T-helper 2 cell (primary cell): Measurements from ENCODE around the gene FLT1.
A peak's percentile ranks its signal among the peaks of the same experiment; 100 is the strongest.

Experiments used
- DNase-seq, 5 experiments: peaks; one replicate each; pipeline versions ENCODE4 v3.0.0 to v3.0.0-alpha.2; 2012 to 2022

The FLT1 gene

DNA sequence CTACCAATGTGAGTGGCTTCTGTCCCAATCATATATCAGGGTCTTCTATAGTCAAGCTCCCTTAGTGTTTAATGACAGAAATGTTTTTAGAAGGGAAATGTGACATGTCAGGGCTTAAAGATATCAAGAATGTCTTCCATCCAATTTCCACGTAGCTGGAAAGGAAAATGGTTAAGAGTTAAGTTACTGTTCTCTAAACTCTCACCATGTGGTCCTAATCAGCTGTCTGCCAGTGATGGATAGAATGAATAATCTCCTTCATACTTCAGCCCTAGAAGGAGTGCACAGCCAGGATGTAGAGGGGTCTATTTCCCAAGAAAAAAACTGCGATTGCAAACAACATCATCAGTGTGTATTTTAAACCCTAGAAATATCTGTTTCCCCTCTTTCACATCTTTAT is 36.3 kb downstream of the FLT1 start:
- no peak for DNase-seq

DNA sequence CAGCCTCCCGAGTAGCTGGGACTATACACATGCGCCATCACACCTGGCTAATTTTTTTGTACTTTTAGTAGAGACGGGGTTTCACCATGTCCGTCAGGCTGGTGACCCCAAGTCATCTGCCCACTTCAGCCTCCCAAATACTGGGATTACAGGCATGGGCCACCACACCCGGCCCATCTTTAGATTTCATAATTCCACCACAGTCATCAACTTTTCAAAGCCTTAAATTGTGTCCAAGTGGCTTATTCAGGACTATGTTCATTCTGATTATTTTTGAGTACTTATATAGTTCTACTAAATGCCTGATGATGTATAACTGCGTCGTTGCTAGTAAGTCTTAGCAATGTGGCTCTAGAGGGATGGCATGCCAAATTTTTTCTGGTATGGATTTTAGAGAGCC is 36.9 kb downstream of the FLT1 start:
- DNase-seq: no peak

DNA sequence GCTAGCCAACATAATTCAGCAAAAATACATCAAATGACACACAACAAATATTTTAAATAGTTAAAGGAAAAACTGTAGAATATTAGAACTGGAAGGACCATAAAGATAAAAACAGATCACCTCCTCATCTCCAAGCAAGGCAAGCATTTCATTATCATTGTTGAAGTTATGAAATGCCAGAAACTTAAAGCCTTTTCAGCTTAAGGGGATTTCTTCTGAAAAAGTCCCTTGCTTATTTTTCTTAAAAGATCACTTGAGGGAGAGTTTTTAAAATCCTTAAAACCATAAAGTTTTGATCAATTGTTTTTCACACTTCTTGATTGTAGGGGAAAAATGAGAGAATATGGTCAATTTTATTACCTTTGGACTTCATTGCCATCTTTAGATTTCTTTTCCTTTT is 37.4 kb downstream of the FLT1 start:
- DNase-seq: no peak

DNA sequence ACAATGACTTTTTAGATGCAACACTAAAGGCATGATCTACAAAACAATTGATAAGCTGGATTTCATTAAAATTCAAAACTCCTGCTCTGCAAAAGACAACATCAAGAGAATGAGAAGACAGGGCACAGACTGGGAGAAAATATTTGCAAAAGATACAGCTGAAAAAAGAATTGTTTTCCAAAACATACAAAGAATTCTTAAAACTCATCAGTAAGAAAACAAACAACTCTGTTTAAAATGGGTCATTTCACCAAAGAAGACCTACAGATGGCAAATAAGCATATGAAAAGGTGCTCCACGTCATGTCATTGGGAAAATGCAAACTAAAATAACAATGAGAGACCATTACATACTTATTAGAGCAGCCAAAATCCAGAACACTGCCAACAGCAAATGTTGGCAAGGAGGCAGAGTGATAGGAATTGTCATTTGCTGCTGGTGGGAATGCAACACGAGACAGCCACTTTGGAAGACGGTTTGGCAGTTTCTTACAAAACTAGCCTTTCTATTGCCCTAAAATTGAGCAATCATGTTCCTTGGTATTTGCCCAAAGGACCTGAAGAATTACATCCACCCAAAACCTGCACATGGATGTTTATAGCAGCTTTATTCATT is 39.2 kb downstream of the FLT1 start:
- DNase-seq: no peak

DNA sequence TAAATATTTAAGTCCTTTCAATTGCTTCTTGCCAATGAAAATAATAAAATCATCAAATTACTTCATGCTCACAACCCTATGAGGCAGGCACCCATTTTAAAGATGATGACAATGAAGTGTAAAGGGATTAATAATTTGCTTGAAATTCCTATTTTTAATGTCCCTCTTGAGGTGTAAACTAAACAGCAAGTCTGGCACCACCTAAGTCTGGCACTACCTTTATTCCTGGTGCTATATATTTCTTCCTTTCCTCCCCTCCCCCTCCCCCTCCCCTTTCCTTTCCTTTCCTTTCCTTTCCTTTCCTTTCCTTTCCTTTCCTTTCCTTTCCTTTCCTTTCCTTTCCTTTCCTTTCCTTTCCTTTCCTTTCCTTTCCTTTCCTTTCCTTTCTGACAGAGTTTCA is 42.2 kb downstream of the FLT1 start:
- no peak for DNase-seq

DNA sequence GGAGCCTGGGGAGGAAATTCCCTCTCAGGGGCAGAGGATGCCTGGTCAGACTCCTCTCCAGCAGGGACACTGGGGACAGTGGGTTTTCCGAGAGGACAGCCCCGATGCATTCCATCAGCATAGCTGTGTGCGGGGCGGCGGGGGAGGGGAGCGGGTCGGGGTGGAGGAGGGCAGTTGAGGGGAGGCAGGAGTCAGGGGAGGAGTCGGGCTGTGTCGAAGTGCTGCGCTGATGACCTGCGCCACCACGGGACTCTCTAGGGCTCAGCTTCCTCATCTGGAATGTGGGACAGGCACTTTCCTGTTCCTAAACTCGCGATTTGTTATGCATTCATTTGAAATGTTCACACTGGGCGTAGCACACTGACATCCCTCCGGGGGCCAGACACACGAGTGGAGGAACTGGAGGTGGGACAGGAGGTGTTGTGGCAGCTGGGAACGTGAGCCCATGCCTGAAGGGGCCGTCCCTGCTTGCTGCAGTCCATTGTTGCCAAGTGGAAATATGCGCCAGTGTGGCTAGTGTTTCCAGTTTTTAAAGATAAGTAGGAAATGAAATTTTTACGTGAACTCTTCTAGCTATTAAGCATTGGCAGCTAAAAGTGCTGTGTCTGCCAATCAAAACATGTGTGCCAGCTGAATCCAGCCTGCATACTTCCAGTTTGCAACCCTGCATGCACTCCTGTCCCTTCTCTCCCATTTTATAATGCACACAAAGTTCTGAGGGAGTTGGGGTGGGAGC is 43.3 kb downstream of the FLT1 start:
- no peak for DNase-seq

DNA sequence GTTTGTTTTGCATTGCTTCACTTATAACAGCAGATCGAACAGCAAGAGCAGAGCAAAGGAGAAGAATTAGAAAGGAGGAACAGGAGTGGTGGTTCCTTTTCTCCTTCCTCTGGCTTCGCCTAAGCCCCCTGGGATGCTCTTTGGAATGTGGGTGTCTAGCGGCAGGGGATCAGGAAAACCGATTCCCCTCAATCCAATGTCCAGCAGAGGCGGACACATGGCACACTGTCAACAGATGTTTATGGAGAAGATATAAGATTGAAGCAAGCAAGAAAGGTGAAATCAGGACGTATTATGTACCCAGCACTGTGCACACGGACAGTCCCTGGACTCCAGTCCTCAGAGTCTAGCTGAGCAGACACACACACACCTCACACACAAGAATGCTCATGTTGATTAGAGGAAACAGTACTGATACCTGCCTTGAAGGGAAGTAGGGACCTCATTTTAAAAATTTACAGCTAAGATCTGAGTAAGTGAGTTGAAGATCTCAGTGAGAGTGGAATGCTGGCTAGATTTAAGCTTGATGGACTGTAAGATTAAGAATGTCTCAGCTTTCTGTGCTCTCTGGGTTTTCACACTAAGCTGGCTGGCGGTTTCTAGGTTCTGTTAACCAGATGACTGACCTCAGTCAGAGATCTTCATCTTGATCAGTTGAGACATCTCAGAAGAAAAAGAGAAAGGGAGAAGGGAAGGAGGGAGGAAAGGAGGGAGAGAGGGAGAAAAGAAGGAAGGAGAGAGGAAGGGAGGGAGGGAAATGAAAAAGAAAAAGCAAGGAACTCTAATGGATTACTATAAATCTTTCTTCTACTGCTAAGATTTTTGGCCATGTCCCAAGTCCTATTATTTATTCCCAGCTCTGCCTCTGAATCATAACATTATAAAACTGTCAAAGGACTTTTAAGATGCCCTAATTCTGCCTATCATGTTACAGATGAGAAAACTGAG is 44.8 kb downstream of the FLT1 start:
- DNase-seq: peak in 1 of 5 experiments; percentile 4

DNA sequence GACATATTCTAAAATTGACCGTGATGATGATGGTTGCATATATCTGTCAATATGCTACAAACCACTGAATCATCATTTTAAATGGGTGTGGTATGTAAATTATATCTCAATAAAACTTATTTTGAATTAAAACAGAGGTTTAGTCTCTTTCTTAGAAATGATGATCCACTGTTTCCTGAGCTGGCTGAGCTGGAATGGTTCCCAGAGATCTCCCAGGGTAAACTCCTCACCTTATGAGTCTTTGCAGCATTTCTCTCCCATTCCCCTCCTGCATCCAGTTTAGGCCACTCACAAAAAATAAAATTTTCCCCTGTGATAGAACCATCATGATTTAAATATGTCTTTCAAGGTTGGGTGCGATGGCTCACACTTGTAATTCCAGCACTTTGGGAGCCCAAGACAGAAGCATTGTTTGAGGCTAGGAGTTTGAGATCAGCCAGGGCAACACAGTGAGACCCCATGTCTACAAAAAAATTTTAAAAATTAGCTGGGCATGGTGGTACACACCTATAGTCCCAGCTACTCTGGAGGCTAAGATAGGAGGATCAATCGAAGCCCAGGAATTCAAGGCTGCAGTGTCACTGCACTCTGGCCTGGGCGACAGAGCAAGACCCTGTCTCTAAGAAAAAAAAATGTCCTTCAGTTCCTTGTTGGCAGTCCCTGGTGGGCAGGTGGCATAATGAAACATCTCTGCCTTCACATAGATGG is 46.1 kb downstream of the FLT1 start:
- DNase-seq: no peak

DNA sequence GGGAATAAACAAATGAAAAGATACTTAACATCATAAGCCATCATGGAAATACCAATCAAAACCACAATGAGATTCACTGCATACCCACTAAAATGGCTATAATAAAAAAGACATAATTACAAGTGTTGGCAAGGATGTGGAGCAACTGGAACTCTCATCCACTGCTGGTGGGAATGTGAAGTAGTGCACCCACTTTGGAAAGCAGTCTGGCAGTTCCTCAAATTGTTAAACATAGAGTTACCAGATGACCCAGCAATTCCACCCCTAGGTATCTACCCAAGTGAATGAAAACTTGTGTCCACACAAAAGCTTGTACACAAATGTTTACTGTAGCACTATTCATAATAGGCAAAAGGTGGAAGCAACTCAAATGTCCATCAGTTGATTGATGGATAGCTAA is 46.9 kb downstream of the FLT1 start:
- DNase-seq: no peak

DNA sequence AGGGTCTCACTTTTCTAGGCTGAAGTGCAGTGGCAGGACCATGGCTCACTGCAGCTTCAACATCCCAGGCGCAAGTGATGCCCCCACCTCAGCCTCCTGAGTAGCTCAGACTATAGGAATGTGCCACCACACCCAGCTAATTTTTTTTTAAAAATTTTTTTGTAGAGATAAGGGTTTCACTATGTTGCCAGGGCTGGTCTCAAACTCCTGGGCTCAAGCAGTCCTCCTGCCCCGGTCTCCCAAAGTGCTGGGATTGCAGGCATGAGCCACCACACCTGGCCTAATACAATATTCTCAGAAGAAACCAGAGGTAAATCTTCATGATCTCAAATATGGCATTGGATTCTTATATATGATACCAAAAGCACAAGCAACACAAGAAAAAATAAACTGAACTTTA is 47.7 kb downstream of the FLT1 start:
- DNase-seq: no peak

DNA sequence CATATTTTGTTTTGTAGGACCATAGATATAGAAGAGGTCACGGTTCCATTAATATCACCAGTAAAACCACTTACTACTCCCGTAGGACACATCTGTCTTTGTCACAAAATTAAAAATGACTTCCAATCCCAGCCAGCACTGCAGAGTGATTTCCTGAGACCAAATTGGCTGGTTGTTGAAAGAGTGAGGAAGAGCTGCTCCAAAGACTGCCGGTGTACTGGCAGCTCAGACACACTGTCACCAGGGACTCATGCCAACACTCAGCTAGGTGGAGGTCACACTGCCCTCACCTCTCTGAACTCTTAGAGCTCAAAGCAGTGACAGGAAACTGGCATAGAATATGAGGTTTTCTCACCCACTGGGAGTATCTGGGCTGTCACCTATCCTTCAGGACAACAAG is 52.1 kb downstream of the FLT1 start:
- DNase-seq: no peak

DNA sequence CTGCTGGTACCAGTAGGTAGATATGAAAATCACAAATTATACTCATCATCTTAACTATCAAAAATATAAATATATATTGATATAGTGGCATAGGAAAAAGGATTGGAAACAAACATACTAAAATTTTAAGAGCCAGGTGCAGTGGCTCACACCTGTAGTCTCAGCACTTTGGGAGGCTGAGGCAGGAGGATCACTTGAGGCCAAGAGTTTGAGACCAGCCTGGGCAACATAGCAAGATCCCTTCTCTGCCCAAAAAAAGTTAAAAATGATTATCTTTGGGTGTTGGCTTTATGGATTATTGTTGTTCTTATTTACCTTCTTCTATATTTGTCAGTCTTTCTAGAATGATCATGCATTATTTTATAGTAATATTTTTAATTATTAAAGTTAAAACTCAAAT is 53.4 kb downstream of the FLT1 start:
- DNase-seq: no peak

DNA sequence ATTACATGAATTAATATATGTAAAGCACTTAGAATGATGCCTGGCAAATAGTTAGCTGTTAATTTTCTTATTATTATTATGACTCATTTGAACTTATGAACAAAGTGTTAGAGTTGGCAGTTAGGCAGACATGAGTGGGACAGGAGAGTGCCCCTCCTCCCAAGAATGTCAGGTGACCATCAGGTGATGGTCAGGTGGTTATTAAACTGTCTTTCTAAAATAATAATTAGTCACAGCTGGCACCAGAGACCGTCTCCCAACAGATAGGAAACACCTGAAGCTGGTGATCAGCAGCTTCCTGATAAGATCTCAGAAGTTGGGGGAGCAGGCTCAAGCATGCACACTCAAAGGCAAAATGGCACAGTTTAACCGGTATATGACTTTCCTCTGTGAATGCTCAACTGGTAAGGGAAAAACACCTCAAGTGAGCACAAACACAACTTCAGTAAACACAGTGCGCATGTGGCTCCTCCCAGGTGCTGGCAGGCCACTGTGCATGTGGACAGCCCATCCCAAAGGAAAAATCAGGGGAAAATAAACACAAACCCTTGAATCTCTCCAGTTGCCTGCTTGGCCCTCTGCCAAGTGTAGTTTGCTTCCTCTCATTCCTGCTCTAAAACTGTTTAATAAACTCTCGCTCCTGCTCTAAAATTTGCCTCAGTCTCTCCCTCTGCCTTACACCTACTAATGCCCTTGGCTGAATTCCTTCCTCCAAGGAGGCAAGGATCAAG is 54.0 kb downstream of the FLT1 start:
- peak in 1 of 5 experiments; percentile 25 for DNase-seq

DNA sequence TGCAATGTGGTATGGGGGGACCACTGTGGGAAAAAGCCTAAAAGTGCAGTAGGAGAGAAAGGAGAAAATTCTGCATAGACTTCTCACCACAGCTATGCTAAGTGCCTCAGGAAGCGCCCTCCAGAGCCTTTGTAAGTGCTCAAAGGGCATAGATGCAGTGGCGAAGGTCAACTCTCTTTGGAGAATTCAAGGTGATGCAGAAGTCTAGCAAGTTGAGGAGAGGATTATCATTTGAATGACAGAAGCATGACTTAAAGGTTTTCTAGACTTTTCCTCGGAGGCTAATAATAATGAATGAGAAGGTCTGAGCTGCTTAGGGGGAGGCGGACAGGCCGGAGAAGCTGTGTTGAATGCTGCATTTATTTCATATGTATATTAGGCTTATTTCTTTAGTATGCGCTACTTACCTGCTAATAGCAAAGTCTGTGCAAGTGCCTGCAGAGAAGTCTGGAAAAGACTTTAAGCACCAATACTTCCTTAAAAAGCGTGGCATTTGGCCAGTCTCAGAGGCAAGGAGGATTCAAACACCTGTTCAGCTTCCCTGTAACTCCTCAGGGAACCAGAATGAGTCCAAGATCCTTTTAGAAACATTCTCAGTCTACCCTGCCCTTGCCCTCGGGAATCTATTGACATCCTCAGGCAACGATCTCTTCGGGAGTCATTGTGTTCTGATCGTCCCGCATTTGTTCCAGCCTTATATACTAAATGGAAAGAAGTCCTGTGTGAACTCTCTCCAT is 56.2 kb downstream of the FLT1 start:
- DNase-seq: no peak

DNA sequence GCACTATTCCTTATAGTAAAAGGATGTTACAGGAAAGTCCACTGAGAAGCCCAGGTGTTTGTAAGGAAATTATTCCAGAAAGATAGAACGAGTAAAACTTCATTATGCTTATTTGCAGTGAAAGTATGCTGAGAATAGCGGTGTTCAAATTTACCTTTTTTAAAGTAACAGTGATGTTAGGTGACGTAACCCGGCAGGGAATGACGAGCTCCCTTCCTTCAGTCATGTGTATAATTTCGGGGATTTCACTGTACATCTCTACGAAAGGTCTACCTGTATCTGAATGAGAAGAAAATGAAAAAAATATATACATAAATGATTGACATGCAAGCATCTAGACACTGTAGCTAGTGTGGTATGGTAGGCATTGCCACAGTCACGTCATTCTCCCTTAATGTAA is 56.9 kb downstream of the FLT1 start:
- no peak for DNase-seq

DNA sequence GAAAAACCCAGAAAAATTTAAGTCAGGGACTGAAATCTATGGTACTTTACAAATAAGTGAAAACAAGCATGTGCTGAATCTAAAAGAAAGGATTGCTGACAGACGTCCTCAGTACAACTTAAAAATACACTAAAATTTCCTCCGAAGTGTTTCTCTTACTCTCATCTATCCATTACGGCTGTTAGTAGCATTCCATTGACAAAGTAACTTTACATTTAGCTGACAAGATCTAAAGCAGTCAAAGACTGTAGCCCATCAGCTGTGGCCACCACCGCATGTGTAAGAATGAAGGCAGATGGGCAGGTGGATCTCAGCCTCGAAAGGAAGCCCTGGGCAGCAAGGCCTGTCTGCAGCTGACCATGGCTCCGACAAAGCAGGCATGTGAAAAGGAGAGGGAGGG is 59.0 kb downstream of the FLT1 start:
- no peak for DNase-seq

DNA sequence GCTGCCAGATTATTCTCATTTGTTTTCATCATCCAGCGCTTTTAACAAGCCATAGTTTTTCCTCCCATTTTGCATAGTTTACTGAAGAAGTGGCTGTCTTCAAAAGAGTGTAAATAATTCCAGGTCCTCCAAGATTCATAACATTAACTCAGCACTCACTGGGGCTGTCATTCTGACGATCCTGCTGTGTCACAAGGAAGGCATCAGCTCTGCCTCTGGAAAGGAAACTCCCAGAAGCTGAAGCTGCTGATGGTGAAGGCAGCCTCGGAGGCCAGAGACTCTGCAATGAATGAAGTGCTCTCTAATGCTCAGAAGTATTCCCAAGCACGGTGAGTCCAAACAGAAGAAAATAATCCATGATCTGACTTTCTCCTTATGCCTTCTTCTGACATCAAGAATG is 60.0 kb downstream of the FLT1 start:
- DNase-seq: no peak

DNA sequence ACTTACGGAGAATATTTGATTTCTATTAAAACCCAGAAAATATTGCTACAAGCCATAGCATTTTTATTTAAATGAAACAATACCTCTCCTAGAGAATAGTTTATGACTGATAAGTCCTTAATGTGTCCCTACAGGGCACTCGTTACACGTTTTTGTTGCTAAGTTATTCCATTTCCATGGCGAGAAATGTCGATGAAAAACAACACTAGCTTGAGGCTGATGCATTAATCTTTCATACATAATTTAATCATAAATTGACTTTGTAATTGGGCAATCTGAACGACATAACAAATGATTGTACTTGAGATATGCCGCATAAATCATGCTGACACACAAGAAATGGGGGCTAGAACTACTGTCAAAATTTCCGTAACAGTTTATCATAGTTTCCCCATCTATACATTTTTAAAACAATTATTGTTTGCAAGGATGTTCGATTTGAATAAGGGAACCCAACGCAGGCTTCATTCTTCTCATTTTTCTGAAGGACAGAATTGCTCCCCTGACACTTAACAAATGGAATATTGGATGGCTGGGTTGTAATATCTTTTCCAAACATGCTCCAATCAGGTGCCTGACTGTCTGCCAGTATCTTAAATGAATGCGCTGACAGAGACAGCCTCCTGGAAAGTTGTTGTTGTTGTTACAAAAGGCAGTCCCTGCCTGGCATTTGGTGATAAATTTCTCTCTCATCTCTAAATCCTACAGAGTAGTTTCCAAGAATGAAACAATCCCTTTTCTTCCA is 61.9 kb downstream of the FLT1 start:
- DNase-seq: no peak

DNA sequence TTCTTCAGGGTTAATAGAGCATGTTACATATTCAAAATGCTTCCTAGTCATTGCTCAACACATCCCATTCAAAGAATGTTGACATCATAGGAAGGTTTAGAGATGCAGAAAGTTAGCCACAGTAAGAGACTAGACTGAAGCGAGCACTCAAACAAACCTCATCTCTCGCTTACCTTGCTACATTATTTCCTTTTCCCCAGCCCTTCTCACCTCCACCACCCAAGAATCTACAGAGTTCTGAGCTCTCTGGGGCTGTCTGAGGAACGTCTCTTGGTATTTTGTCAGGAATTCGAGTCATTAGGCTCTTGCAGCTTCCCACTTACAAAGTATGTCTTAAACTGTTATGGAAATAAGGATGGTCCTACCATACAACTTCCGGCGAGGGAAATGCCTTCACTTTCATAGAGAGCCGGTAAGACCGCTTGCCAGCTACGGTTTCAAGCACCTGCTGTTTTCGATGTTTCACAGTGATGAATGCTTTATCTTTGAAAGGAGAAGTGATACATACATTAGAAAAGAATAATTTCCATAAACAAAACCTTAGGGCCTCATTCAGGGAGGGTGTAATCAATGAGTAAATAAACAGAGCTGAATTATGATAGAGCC is 65.1 kb downstream of the FLT1 start:
- DNase-seq: no peak

DNA sequence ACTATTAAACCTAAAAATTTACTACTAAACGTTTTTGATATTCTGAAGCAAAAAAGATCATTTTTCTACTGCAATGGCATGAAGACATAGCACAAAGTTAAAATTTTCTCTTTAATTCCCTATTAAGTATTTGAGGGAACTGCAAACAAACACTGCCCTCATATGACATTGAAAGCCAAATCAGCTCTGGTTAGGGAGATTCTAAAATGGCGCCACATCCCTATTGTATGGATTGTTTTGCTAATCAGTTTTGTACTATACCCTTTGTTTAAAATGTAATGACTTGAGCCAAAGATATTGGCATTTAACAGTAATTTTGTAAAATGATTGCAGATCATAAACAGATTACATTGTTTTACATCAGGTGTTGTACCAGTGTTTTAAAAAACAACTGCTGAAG is 65.8 kb downstream of the FLT1 start:
- DNase-seq: no peak
